ENCODE data around the gene TWIST2.

Gene TWIST2

GRCh38 chr2:238822955-238823354 lies 24.9 kb upstream of the TWIST2 start:
- Histone ChIP-seq H3F3A (ENCODE audit: insufficient read depth, low read length) (no peaks in the 10 kb centered on the region), H4K20me1 (ENCODE audit: insufficient read depth, low read length) (no peaks in the 10 kb centered on the region), H3K4me2 (ENCODE audit: low read depth, low read length) (no peak overlapping the region), H3K27ac (ENCODE audit: low read length) (no peak overlapping the region), H3K9me3 (replicated peaks; ENCODE audit: insufficient read depth, low read length) (no peaks in the 10 kb centered on the region), H3K9me2 (replicated peaks; ENCODE audit: insufficient read depth, low read length) (no peaks in the 10 kb centered on the region), H3K27me3 (replicated peaks; ENCODE audit: insufficient read depth, low read length) (no peaks in the 10 kb centered on the region), H3K4me1 (ENCODE audit: low read length) (no peaks in the 10 kb centered on the region), H3K9ac (ENCODE audit: low read length) (no peak overlapping the region), H3K79me2 (ENCODE audit: low read length) (no peaks in the 10 kb centered on the region), H3K4me3 (ENCODE audit: low read length) (no peak overlapping the region), H2AFZ (ENCODE audit: low read length) (no peak overlapping the region), H3K36me3 (replicated peaks; ENCODE audit: insufficient read depth, low read length) (no peaks in the 10 kb centered on the region)
- no peak for DNase-seq
- TF ChIP-seq EZH2phosphoT487 (IDR thresholded peaks at IDR 0.05; ENCODE audit: low read length), result no peak
- TF ChIP-seq EZH2 (optimal IDR thresholded peaks at IDR 0.05; ENCODE audit: low read depth, low read length), result no peak
- no peak for TF ChIP-seq CTCF (IDR thresholded peaks at IDR 0.05; ENCODE audit: low read length)

- TF ChIP-seq CTCF (IDR thresholded peaks at IDR 0.05; ENCODE audit: low read length) (no peak), EZH2phosphoT487 (IDR thresholded peaks at IDR 0.05; ENCODE audit: low read length) (no peak), EZH2 (optimal IDR thresholded peaks at IDR 0.05; ENCODE audit: low read depth, low read length) (no peak)
- no peak overlapping the region for H3K27ac ChIP-seq (ENCODE audit: low read length)
These were observed 16.7 kb upstream of the TWIST2 start for GRCh38 chr2:238831177-238831576.

GRCh38 chr2:238834982-238835381 lies 12.9 kb upstream of the TWIST2 start:
- H3K27me3 ChIP-seq (replicated peaks; ENCODE audit: insufficient read depth, low read length), result no peaks in the 10 kb centered on the region
- H3K4me2 ChIP-seq (ENCODE audit: low read depth, low read length), result no peak overlapping the region
- H3K9me2 ChIP-seq (replicated peaks; ENCODE audit: insufficient read depth, low read length), result no peaks in the 10 kb centered on the region
- no peak overlapping the region for H2AFZ ChIP-seq (ENCODE audit: low read length)
- H4K20me1 ChIP-seq (ENCODE audit: insufficient read depth, low read length), result no peaks in the 10 kb centered on the region
- H3K4me3 ChIP-seq (ENCODE audit: low read length), result no peak overlapping the region
- H3F3A ChIP-seq (ENCODE audit: insufficient read depth, low read length), result no peaks in the 10 kb centered on the region
- no peaks in the 10 kb centered on the region for H3K4me1 ChIP-seq (ENCODE audit: low read length)
- H3K79me2 ChIP-seq (ENCODE audit: low read length), result no peaks in the 10 kb centered on the region
- H3K36me3 ChIP-seq (replicated peaks; ENCODE audit: insufficient read depth, low read length), result no peaks in the 10 kb centered on the region
- no peaks in the 10 kb centered on the region for H3K9me3 ChIP-seq (replicated peaks; ENCODE audit: insufficient read depth, low read length)
- TF ChIP-seq EZH2 (optimal IDR thresholded peaks at IDR 0.05; ENCODE audit: low read depth, low read length) (no peak), EZH2phosphoT487 (IDR thresholded peaks at IDR 0.05; ENCODE audit: low read length) (no peak)
- DNase-seq, result no peak
- no peak overlapping the region for H3K9ac ChIP-seq (ENCODE audit: low read length)
- no peak overlapping the region for H3K27ac ChIP-seq (ENCODE audit: low read length)

More at GRCh38 chr2:238831177-238831576, 16.7 kb upstream of the TWIST2 start:
- Histone ChIP-seq H4K20me1 (ENCODE audit: insufficient read depth, low read length) (no peaks in the 10 kb centered on the region), H3K79me2 (ENCODE audit: low read length) (no peaks in the 10 kb centered on the region), H3K27me3 (replicated peaks; ENCODE audit: insufficient read depth, low read length) (no peaks in the 10 kb centered on the region), H3F3A (ENCODE audit: insufficient read depth, low read length) (no peaks in the 10 kb centered on the region), H3K9me3 (replicated peaks; ENCODE audit: insufficient read depth, low read length) (no peaks in the 10 kb centered on the region), H3K9me2 (replicated peaks; ENCODE audit: insufficient read depth, low read length) (no peaks in the 10 kb centered on the region), H3K9ac (ENCODE audit: low read length) (no peak overlapping the region), H3K4me3 (ENCODE audit: low read length) (no peak overlapping the region), H3K4me2 (ENCODE audit: low read depth, low read length) (no peak overlapping the region), H3K36me3 (replicated peaks; ENCODE audit: insufficient read depth, low read length) (no peaks in the 10 kb centered on the region), H3K4me1 (ENCODE audit: low read length) (no peaks in the 10 kb centered on the region), H2AFZ (ENCODE audit: low read length) (no peak overlapping the region)
- no peak for DNase-seq

GRCh38 chr2:238835726-238836301 lies 12.1 kb upstream of the TWIST2 start:
- TF ChIP-seq CTCF (IDR thresholded peaks at IDR 0.05; ENCODE audit: low read length), result no peak
- TF ChIP-seq EZH2 (optimal IDR thresholded peaks at IDR 0.05; ENCODE audit: low read depth, low read length), result no peak
- no peak for TF ChIP-seq EZH2phosphoT487 (IDR thresholded peaks at IDR 0.05; ENCODE audit: low read length)

More at GRCh38 chr2:238835726-238836301, 12.1 kb upstream of the TWIST2 start:
- no peaks in the 10 kb centered on the region for H3F3A ChIP-seq (ENCODE audit: insufficient read depth, low read length)
- no peak overlapping the region for H3K4me2 ChIP-seq (ENCODE audit: low read depth, low read length)
- H3K9ac ChIP-seq (ENCODE audit: low read length), result no peak overlapping the region
- DNase-seq, result no peak
- no peak overlapping the region for H3K4me3 ChIP-seq (ENCODE audit: low read length)
- H4K20me1 ChIP-seq (ENCODE audit: insufficient read depth, low read length), result no peaks in the 10 kb centered on the region
- H3K9me3 ChIP-seq (replicated peaks; ENCODE audit: insufficient read depth, low read length), result no peaks in the 10 kb centered on the region
- no peak overlapping the region for H2AFZ ChIP-seq (ENCODE audit: low read length)
- H3K27me3 ChIP-seq (replicated peaks; ENCODE audit: insufficient read depth, low read length), result no peaks in the 10 kb centered on the region
- no peaks in the 10 kb centered on the region for H3K4me1 ChIP-seq (ENCODE audit: low read length)
- H3K9me2 ChIP-seq (replicated peaks; ENCODE audit: insufficient read depth, low read length), result no peaks in the 10 kb centered on the region
- no peak overlapping the region for H3K27ac ChIP-seq (ENCODE audit: low read length)
- H3K79me2 ChIP-seq (ENCODE audit: low read length), result no peaks in the 10 kb centered on the region
- H3K36me3 ChIP-seq (replicated peaks; ENCODE audit: insufficient read depth, low read length), result no peaks in the 10 kb centered on the region
